IPS-NIHi7 (cell line): ENCODE results near the gene KCNG2.
"Not testable (repeated sequence)": the region's sequence is repeated elsewhere in the genome, so short reads cannot be mapped to it uniquely, and the experiment has no call there.

ENCODE experiments used
- DNase-seq: peaks from one replicate; pipeline ENCODE4 v3.0.0; 2012; ENCODE audit warnings: mixed read lengths; ENCODE audit errors: extremely low spot score

KCNG2 gene, protein sequence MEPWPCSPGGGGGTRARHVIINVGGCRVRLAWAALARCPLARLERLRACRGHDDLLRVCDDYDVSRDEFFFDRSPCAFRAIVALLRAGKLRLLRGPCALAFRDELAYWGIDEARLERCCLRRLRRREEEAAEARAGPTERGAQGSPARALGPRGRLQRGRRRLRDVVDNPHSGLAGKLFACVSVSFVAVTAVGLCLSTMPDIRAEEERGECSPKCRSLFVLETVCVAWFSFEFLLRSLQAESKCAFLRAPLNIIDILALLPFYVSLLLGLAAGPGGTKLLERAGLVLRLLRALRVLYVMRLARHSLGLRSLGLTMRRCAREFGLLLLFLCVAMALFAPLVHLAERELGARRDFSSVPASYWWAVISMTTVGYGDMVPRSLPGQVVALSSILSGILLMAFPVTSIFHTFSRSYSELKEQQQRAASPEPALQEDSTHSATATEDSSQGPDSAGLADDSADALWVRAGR

DNA sequence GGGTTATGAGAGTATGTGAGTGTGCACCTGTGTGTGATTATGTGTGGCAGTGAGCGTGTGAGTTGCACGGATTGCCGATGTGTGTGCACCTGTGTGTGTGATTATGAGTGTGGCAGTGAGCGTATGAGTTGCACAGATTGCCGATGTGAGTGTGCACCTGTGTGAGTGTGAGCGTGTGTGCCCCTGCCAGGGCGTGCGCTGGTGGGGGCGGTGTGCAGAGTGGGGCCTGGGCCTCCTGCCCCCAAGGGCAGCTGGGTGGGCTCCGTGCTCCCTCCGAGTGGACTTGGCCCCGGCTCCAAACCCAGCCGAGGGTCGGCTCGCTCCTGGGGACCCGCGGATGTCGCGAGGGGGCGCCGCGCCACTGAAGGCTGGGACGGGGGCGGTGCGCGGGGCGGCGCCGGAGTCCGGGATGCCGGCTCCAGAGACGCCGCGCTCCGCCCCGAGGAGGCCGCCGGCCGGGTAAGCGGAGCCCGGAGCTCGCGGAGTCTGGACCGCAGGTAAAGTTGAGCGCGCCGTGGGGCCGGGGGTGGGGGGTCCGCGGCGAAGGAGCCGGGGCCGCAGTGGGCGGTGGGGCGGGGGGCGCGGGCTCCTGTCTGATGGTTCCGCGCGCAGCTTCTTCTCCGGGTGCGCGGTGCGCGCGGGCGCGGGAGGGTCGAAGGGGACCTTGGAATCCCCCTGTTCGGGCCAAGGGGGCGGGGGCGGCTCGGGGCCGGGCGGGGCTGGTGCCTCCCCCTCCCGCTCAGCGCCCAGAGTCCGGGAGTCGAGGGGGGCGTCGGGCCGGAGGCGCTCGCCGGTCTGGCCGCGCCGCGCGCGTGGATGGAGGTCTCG lies at the start of gene KCNG2:
Gene KCNG2 (plus strand): TSS at position 421 of the 828 bp plus-strand sequence. CDS start 65,730 bp downstream, outside the sequence.
- peak; percentile 88 for DNase-seq

DNA sequence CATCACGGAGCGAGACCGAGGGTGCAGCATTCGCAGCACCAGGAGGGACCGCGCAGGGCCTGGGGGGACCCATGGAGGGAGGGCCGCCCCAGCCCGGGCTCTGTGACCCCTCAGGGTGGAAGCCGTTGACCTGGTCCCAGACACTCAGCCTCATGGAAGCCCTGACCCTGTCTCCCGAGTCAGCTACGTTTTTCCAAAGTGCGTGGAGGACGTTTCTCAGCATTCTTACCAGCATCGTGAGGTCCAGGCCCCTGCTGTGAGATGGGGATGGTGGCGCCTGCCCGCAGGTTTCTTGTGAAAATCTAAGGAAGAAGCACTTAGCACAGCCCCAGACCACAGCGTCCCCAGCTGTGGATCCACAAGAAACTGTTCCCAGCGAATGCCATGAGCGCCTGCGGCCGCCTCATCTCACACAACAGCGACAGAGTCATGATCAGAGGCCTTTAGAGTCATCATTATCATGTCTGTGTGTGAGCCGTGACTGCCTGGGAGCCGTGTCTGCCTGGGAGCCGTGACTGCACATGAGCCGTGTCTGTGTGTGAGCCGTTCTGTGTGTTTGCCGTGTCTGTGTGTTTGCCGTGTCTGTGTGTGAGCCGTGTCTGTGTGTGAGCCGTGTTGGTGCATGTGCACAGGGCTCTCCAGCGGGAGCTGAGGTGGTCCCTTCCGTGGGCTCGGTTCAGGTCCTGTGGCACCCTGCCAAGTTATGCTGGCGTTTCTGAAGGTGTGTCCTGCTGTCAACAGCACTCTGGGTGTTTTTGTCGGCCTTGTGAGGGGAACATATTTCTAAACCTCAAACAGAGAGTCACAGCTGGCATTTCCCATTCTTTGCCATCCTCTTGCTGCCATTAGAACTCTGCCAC lies 49.2 kb upstream of the KCNG2 start:
- no peak for DNase-seq

DNA sequence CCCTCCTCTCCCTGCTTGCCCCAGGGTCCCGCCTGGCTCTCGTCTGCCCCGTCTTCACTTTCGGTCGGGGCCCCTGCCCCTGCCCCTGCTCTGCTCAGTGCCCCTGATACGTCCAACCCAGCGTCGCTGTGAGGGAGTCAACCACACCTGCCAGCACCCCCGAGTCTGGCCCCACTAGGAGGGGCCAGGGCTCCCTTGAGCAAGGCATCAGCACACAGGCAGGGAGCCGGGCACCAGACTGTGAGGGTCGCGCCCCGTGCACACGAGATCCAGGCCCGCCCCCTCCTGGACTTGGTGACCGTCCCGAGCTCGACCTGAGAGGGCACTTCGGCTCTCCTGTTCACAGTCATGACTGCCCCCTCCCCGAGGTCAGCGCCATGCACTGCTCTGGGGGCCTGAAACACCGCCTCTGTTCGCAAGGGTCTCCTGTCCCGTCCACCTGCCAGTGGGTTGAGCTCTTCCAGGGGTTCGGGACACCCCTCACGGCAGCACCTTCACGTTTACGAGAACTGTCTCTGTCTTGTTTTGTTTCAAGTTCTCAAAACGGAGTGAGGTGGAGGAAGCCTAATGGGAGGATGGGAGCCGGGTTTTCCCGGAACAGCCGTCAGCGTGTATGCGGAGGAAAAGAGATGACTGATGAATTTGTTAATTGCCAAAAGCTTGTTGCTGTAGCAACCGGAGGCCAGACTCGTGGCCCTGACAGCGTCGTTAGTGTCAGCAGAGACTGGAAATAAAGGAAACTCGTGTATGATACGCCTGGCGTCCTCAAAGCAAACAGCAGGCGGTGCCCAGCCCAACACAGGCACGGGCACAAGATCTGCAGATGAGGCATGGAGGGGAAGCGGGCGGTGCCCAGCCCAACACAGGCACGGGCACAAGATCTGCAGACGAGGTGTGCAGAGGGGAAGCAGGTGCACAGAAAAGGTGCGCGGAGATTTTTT lies 48.2 kb upstream of the KCNG2 start:
- no peak for DNase-seq

DNA sequence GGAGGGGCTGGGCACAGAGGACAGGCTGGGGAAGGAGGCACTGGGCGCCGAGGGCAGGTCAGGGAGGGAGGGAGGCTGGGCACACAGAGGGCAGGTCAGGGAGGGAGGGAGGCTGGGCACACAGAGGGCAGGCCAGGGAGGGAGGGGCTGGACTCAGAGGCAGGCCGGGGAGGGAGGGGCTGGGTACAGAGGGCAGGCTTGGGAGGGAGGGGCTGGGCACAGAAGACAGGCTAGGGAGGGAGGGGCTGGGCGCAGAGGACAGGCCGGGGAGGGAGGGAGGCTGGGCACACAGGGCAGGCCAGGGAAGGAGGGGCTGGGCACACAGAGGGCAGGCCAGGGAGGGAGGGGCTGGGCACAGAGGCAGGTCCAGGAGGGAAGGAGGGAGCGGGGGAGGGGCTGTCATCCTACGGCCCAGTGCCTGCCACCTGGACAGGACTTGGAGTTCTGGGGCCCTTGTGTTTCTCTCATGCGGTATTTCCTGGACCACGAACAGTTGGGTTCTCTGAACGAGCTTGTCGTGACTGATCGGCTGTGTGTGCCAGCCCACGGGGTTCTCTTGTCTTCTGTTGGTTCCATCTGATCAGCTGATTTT lies 46.7 kb upstream of the KCNG2 start:
- no peak for DNase-seq

DNA sequence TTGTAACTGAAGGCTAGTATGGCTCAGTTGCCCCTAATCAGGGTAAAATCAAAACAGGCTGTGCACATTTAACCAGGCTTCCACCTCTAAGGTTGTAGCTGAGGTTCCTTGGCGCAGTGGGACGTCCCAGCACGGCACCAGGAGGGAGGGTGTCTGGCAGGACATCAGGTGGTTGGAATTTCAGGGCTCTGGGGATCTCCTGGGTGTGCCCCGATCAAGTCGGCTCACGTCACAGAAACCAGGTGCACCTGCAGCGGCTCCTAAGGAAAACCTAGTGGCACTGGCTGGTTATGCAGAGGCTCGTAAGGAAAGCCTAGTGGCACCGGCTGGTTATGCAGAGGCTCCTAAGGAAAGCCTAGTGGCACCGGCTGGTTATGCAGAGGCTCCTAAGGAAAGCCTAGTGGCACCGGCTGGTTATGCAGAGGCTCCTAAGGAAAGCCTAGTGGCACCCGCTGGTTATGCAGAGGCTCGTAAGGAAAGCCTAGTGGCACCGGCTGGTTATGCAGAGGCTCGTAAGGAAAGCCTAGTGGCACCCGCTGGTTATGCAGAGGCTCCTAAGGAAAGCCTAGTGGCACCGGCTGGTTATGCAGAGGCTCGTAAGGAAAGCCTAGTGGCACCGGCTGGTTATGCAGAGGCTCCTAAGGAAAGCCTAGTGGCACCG lies 45.7 kb upstream of the KCNG2 start:
- not testable (repeated sequence) for DNase-seq

DNA sequence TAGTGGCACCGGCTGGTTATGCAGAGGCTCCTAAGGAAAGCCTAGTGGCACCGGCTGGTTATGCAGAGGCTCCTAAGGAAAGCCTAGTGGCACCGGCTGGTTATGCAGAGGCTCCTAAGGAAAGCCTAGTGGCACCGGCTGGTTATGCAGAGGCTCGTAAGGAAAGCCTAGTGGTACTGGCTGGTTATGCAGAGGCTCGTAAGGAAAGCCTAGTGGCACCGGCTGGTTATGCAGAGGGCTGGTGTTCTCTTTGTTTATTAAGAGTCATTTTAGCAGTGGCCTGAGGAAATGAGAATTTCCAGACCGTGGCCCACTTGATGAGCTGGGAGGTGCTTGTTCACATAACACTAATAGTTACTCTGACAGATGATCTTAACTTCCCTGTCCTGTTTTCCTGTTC lies 44.8 kb upstream of the KCNG2 start:
- DNase-seq = not testable (repeated sequence)

DNA sequence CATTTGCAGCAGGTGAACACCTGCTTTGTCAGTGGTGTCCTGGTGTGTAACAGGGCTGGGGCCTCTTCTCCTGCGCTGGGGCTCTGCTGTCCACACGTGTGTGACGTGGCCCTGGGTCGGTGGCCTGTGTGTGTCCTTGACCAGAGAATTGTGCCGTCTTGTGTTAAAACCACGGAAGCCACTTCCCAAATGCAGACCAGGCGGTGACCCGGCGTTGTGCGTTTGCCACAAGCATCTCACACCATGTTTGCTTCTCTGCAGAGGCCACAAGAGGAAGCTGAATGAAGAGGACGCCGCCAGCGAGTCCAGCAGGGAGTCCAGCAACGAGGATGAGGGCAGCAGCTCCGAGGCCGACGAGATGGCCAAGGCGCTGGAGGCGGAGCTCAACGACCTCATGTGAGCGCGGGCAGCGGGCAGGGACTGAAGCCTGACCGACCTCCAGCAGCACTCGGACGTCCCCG lies 44.3 kb upstream of the KCNG2 start:
- DNase-seq = no peak

DNA sequence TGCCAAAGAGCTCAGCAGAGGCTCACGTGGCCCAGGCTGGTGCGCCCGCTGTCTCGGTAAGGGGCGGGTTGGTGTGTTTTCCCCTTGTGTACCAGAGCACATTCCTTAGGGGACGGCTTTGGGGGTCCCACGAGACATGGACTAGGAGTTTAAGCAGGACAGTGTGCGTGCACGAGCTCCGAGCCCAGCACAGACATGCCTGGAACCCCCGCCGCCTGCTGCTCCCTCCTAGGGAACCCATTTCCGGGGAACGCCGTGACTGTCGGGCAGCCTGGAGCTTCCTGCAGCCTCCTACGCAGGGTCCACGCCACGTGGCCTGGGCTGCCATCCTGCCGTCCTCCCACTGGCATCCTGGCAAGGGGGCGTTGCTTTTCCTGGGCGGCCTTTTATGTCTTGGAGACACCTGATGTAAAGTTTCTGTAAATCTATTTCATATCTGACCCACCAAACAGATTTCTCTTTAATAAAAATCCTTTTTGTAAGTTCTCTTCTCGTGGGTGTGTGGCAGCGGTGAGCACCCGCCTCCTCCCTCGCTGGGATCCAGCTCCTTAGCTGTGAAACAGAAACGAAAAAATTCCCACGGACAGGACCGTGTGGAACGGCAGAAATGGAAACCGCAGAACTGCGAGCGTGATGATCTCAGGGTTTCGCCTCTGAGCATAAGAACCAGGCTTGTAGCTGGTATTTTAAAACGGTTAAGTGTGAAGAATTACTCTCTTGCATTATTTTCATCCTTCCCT lies 43.5 kb upstream of the KCNG2 start:
- no peak for DNase-seq

DNA sequence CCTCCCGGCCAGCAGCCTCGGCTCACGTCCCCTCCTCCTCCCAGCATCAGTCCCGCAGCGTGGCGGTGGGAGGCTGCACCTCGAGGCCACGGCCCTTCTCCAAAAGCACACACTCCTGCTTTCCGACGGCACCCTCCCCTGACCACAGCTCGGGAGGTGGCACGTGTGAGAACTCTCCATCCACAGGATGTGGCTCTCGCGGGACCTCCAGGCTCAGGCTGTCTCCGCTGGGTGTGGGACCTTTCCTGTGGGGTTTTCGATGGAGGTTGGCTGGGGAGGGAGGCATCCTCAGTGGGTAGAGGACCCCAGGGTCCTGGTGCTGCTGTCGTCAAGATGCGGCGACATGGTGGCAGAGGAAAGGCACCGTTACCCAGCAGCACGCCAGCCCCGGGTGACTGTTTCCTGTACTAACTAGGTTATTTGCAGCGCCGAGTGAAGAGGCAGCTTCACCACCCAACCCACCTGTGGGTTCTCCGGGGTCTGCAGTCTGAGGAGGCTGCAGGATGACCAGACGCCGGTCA lies 42.8 kb upstream of the KCNG2 start:
- no peak for DNase-seq

DNA sequence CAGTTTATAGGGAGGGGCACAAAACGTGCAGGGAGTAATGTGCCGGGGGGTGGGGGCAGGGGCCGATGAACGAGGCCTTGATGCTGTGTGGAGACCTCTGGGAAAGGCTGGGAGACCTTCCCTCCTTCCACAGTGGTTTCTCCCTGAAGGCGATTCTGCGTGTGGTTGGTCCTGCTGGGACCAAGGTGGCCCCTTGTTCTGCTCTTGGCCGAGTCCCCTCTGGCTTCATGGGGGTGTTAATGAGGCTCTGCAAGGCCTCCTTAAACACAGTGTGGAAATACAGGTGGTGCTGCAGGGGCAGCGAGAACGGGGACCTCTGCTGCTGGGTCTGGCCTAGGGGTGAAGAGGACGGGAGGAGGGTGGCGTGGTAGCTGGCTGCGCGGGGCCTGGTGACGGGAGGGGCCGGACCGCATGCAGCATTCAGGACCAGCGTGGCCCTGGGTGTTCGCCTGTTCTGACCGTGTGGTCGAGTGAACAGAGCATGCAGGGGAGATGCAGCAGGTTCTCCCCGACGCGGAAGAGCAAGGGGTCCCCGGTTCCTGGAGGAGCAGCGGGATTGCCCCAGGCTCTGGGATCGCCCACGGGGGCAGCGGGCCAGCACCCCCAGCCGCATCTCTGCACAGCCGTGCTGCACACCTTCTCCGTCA lies 42.1 kb upstream of the KCNG2 start:
- DNase-seq = no peak

DNA sequence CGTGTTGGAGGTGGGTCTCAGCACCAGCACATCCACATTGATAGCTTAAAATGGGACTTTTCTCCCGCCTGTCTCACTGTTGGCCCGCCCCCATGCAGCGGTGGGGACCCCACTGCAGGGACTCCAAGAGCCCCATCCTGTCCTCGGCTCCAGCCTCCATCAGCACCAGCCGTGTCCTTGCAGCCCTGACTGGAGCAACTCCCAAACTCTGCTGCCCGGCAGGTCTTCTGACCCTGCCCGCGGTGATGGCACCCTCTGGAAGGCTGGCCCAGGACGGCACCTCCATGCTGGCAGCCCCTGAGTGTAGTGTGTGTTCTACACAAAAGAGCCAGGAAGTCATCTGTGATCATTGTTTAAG lies 41.6 kb upstream of the KCNG2 start:
- no peak for DNase-seq

DNA sequence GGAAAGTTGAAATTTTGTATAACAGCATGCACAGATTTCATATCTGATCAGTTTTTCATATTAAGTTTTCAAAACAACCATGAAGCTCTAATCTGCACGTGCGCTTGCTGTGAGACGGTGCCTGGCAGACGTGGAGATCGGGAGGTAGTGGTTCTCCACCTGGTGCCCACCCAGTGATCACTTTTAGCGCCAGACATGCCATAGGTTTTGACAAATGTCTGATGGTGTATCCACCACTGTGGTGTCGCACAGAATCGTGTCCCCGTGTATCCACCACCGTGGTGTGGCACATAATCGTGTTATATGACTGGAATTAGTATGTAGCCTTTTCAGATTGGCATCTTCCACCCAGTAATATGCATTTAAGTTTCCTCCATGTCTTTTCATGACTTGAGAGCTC lies 40.9 kb upstream of the KCNG2 start:
- DNase-seq = no peak

DNA sequence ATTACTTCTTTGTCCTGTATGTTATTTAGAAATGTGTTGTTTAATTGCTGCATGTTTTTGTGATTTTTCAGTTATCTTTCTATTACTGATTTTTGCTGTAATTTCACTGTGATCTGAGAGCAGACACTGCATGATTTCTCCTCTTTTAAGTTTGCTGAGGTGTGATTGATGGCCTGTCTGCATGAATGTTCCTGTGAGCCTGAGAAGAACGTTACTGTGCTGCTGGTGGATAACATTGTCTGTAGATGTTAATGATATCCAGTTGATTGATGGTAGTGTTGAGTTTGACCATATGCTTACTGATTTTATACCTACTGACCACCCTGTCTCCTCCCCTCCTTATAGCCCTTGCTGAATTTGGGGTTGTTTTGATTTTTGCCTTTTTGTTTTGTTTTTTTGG lies 37.4 kb upstream of the KCNG2 start:
- no peak for DNase-seq

DNA sequence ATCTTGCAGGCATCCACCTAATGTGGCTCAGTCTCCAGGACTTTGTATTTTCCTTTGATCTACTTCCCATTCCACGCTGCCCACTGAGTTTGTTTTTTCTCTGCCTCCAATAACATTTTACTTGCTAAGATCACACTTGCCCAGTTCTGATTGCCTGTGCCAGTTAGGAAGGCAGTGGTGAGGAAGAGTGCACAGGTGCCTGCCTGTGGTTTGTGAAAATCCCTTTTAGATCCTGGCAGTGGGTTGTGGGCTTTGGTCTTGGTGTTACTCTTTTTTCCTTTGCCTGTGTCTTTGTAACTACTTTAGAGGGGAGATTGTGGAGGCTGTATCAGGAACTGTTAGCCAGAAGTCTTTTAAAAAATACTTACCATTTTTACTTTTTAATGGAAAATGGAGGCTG lies 36.9 kb upstream of the KCNG2 start:
- DNase-seq = no peak

DNA sequence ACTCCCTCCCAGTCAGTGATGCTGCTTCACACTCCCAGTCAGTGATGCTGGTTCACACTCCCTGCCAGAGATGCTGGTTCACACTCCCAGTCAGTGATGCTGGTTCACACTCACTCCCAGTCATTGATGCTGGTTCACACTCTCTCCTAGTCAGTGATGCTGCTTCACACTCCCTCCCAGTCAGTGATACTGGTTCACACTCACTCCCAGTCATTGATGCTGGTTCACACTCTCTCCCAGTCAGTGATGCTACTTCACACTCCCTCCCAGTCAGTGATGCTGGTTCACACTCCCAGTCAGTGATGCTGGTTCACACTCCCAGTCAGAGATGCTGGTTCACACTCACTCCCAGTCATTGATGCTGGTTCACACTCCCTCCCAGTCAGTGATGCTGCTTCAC lies 34.3 kb upstream of the KCNG2 start:
- DNase-seq = no peak

DNA sequence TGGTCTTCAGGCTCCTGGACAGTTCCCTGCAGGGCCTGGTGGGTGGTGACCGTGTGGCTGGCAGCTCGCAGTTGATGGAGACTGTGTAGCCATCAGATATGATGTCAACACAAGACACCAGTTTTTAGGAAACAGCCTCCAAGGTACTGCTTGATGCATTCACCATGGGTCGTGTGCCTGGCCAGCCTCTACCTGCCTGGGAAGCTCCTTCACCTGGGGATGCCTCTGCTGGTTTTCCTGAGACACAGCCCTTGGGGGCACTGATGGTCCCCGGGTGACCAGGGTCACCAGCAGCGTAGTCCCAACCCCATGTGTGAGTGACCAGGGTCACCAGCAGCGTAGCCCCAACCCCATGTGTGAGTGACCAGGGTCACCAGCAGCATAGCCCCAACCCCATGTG lies 33.6 kb upstream of the KCNG2 start:
- DNase-seq = no peak

DNA sequence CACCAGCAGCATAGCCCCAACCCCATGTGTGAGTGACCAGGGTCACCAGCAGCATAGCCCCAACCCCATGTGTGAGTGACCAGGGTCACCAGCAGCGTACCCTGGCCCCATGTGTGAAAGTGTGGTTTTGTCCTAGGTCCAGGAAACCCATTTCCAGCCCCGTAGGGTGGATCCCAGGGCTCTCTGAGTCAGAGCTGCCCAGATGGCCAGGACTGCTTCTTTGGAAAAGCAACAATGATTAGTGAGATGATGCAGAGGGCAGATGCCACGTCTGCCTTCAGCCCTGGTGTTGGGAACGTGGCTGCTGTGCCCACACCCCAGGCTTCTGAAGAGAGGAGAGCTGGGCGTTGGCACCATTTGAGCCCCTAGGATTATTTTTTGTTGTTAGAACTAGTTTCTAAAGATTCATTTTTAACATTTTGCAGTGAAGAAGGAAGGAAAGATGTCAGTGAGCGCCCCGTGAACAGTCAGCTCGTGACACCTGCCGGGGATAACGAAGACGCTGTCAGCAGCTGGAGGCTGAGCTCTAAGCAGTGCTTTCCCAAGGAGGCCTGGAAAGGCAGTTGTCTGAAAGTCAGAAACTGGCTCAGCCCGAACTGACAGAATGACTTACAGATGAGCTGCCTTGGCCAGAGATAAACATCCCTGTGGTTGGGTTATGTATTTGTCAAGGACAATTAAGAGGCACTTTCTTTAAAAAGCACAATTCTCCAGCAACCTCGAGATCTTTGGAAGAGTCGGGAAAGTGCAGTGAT lies 32.1 kb upstream of the KCNG2 start:
- no peak for DNase-seq

DNA sequence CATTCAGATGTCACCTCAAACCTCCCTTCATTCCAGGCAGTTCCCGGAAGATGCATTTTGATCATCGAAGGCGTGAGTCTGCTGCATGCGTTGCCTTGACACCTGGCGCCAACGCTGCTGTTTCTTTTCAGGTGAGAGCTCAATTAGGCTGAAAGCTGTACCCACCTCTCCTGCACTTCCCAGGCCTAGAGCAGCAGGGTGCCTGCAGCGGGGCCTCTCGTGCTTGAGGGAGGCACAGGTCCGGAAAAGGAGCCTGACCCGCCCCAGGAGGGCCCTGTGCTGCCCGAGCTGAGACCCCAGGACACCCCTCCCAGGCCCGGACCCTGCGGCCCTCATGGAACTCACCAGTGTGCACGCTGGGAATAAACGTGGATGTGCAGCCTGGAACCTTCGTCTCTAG lies 31.4 kb upstream of the KCNG2 start:
- no peak for DNase-seq
